ENCODE results near the gene MYRIP. TPM values are rescaled to one million over a fixed set of nuclear protein-coding genes. Genes with fewer than 3 reads are reported as not detected.
A peak's percentile ranks its signal among the peaks of the same experiment; 100 is the strongest.
"Not testable (repeated sequence)": the region's sequence is repeated elsewhere in the genome, so short reads cannot be mapped to it uniquely, and the experiment has no call there.

Gene MYRIP
- total and polyA plus RNA-seq, 8 donors = 1.4 to 11.2 (median 7.8) TPM

DNA sequence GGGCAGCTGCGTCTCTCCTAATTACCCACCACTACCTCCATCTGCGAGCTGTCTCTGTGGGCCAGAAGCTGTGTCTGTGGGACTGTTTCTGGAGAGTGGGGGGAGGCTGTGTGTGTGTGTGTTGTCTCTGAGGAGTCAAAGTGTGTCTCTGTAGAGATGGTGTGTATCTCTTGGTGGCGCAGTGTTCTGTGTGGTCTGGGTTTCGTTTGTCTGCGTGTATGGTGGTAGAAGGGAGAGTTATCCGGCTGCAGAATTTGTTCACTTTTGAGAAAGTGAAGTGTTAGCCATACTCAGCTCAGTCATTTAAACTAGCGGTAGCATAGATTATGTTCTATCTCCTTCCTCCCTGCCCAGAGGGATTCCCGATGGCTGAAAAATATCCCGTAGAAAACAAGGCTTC, 2.2 kb downstream of the MYRIP start:
- no peak for ATAC-seq
- no peaks in the 10 kb centered on the region for H3K9me3 ChIP-seq
- intact Hi-C loops (cut with DNase I) = no loop called here
- H3K4me1 ChIP-seq = peaks cover 4 to 8% (median 6%) of the 10 kb centered on the region in 3 donors
- H3K4me3 ChIP-seq = peak overlapping the region in 2 of 4 donors; percentile 74 to 85
- FAIRE-seq = no peak
- DNase-seq = no peak
- no peak overlapping the region for H3K27ac ChIP-seq
- WGBS, 2 donors = 41 to 65% methylated on average over 9 of the region's 9 CpGs
- H3K36me3 ChIP-seq = no peaks in the 10 kb centered on the region
- TF ChIP-seq, protein P1, sequence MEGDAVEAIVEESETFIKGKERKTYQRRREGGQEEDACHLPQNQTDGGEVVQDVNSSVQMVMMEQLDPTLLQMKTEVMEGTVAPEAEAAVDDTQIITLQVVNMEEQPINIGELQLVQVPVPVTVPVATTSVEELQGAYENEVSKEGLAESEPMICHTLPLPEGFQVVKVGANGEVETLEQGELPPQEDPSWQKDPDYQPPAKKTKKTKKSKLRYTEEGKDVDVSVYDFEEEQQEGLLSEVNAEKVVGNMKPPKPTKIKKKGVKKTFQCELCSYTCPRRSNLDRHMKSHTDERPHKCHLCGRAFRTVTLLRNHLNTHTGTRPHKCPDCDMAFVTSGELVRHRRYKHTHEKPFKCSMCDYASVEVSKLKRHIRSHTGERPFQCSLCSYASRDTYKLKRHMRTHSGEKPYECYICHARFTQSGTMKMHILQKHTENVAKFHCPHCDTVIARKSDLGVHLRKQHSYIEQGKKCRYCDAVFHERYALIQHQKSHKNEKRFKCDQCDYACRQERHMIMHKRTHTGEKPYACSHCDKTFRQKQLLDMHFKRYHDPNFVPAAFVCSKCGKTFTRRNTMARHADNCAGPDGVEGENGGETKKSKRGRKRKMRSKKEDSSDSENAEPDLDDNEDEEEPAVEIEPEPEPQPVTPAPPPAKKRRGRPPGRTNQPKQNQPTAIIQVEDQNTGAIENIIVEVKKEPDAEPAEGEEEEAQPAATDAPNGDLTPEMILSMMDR (IDR thresholded peaks at IDR 0.05) = no peak
- no peaks in the 10 kb centered on the region for H3K27me3 ChIP-seq

DNA sequence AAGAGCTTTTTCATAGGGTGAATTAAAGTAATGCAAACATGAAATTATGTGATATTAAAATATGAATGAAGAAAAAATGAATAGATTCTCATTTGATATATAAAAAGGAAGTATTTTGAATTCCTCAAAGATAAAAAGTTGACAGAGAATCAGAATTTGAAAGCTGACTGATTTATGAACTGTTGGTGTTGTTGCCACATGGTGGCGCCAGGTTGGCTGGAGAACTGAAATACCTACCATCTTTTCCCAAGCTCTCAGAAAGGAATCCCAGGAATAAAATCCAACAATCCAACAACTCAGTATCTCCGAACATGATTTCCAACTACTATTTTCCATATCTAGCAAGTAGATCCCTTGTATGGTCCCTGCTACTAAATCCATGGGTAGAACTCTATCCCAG, 3.1 kb downstream of the MYRIP start:
- no peak overlapping the region for H3K4me3 ChIP-seq
- no peaks in the 10 kb centered on the region for H3K27me3 ChIP-seq
- no peak overlapping the region for H3K27ac ChIP-seq
- ATAC-seq (no peak), DNase-seq (peak in 3 of 6 donors; percentile 19 to 36 (median 25)), FAIRE-seq (no peak)
- TF ChIP-seq, protein P1 (IDR thresholded peaks at IDR 0.05) = peak; percentile 6 to 31 (median 20)
- 54 to 64% methylated on average over 2 of the region's 2 CpGs for WGBS, 2 donors
- H3K36me3 ChIP-seq = no peaks in the 10 kb centered on the region
- no peaks in the 10 kb centered on the region for H3K9me3 ChIP-seq
- intact Hi-C loops (cut with DNase I) = no loop called here
- peaks cover 4 to 8% (median 6%) of the 10 kb centered on the region in 3 donors for H3K4me1 ChIP-seq

DNA sequence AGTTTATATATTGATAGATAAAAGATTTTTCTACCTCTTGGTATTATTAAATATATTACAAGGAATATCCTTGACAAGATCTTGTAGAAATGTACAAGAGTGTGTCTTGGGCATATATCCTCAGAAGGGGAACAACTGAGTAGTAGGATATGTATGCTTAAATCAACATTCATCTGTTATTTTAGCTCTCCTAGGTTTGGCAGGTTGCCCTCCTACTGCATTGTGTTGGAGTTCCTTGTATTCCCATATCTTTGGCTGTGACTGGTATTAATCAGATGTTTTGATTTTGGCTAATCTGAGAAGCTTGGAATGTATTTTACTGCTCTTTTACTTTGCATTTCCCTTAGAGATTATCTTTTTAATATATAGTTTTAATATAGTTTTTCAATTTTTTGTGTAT, 4.6 kb downstream of the MYRIP start:
- FAIRE-seq = no peak
- TF ChIP-seq, protein P1 (IDR thresholded peaks at IDR 0.05) = no peak
- no peaks in the 10 kb centered on the region for H3K27me3 ChIP-seq
- H3K9me3 ChIP-seq = no peaks in the 10 kb centered on the region
- H3K36me3 ChIP-seq = no peaks in the 10 kb centered on the region
- no peak overlapping the region for H3K27ac ChIP-seq
- DNase-seq = peak in 1 of 6 donors; percentile 35
- intact Hi-C loops (cut with DNase I) = no loop called here
- no peak overlapping the region for H3K4me3 ChIP-seq
- peaks cover 4 to 8% (median 6%) of the 10 kb centered on the region in 3 donors for H3K4me1 ChIP-seq
- ATAC-seq = no peak

DNA sequence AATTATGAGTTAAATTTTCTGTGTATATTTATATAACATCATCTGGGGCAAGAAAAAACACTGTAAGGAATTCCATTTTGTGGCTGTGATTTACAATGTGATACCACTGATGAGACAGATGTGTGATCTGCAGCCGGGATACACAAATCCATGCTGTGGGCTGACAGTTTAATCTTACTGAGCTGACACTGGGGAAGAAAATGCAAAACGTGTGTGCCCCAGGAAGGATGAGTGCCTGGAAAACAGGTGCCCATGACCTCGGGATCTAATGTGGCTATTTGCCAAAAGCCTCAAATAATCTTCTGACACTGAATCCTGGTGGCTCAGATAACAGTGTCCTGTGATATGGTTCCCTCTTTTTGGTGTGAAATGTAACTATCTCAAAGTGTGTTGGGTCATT, 10.5 kb downstream of the MYRIP start:
- intact Hi-C loops (cut with DNase I) = no loop called here
- no peak for ATAC-seq
- TF ChIP-seq, protein P1 (IDR thresholded peaks at IDR 0.05) = no peak

DNA sequence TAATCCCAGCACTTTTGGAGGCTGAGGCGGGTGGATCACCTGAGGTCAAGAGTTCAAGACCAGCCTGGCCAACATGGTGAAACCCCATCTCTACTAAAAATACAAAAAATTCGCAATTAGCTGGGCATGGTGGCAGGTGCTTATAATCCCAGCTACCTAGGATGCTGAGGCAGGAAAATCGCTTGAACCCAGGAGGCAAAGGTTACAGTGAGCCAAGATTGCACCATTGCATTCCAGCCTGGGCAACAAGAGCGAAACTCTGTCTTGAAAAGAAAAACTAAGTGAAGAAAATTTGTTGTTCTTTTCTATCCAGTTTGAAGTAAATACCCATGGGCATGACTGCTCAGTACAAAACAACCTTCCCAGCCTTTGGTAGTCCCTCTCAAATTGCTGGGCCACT, 24.4 kb downstream of the MYRIP start:
- H3K27me3 ChIP-seq; H3K36me3 ChIP-seq; H3K4me3 ChIP-seq; intact Hi-C loops (cut with DNase I); ATAC-seq; FAIRE-seq; H3K9me3 ChIP-seq; H3K27ac ChIP-seq; H3K4me1 ChIP-seq; DNase-seq: not testable (repeated sequence)
- WGBS, 2 donors = 86 to 90% methylated on average over 4 of the region's 4 CpGs

More for the DNA sequence above, 10.5 kb downstream of the MYRIP start:
- DNase-seq (no peak), FAIRE-seq (no peak)
- Histone ChIP-seq H3K4me3 (no peak overlapping the region), H3K9me3 (no peaks in the 10 kb centered on the region), H3K4me1 (no peaks in the 10 kb centered on the region), H3K27ac (no peak overlapping the region), H3K27me3 (no peaks in the 10 kb centered on the region), H3K36me3 (no peaks in the 10 kb centered on the region)
- WGBS, 2 donors = 28 to 30% methylated on average over 3 of the region's 3 CpGs

Data from pancreas (tissue), 10 donors.